Panc1 (cell line): ENCODE results near the gene RNU5B-1.

ENCODE experiments used
- POLR2AphosphoS5 ChIP-seq: IDR thresholded peaks from 2 replicates; pipeline ENCODE4 v1.6.1; 2012; ENCODE audit warnings: mild to moderate bottlenecking, low read depth, low read length, moderate library complexity
- SIN3A ChIP-seq: IDR thresholded peaks from 2 replicates; pipeline ENCODE4 v1.6.1; 2012; ENCODE audit warnings: low read depth, mild to moderate bottlenecking, low read length, moderate library complexity, borderline replicate concordance; ENCODE audit not compliant: insufficient read depth
- TCF7L2 ChIP-seq: IDR thresholded peaks from 2 replicates; pipeline ENCODE4 v1.6.1; 2011; ENCODE audit warnings: mild to moderate bottlenecking, low read depth, low read length, inconsistent platforms
- TF ChIP-seq, protein P1 (sequence below): fragments of 450-650 bp; IDR thresholded peaks from 2 replicates; pipeline ENCODE4 v1.5.1; 2017; ENCODE audit warnings: mild to moderate bottlenecking
- TF ChIP-seq, protein P2 (sequence below), 2 experiments: IDR thresholded peaks; 2 replicates each; pipeline ENCODE4 v1.6.1; 2011 to 2012; ENCODE audit warnings: low read depth in 2 of 2, control low read depth in 1 of 2, low read length in 1 of 2, mild to moderate bottlenecking in 1 of 2, moderate library complexity in 1 of 2; ENCODE audit not compliant: insufficient read depth in 1 of 2

- no peak for TF ChIP-seq POLR2AphosphoS5
- TF ChIP-seq, protein P1, sequence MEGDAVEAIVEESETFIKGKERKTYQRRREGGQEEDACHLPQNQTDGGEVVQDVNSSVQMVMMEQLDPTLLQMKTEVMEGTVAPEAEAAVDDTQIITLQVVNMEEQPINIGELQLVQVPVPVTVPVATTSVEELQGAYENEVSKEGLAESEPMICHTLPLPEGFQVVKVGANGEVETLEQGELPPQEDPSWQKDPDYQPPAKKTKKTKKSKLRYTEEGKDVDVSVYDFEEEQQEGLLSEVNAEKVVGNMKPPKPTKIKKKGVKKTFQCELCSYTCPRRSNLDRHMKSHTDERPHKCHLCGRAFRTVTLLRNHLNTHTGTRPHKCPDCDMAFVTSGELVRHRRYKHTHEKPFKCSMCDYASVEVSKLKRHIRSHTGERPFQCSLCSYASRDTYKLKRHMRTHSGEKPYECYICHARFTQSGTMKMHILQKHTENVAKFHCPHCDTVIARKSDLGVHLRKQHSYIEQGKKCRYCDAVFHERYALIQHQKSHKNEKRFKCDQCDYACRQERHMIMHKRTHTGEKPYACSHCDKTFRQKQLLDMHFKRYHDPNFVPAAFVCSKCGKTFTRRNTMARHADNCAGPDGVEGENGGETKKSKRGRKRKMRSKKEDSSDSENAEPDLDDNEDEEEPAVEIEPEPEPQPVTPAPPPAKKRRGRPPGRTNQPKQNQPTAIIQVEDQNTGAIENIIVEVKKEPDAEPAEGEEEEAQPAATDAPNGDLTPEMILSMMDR = no peak
- TF ChIP-seq, protein P2, sequence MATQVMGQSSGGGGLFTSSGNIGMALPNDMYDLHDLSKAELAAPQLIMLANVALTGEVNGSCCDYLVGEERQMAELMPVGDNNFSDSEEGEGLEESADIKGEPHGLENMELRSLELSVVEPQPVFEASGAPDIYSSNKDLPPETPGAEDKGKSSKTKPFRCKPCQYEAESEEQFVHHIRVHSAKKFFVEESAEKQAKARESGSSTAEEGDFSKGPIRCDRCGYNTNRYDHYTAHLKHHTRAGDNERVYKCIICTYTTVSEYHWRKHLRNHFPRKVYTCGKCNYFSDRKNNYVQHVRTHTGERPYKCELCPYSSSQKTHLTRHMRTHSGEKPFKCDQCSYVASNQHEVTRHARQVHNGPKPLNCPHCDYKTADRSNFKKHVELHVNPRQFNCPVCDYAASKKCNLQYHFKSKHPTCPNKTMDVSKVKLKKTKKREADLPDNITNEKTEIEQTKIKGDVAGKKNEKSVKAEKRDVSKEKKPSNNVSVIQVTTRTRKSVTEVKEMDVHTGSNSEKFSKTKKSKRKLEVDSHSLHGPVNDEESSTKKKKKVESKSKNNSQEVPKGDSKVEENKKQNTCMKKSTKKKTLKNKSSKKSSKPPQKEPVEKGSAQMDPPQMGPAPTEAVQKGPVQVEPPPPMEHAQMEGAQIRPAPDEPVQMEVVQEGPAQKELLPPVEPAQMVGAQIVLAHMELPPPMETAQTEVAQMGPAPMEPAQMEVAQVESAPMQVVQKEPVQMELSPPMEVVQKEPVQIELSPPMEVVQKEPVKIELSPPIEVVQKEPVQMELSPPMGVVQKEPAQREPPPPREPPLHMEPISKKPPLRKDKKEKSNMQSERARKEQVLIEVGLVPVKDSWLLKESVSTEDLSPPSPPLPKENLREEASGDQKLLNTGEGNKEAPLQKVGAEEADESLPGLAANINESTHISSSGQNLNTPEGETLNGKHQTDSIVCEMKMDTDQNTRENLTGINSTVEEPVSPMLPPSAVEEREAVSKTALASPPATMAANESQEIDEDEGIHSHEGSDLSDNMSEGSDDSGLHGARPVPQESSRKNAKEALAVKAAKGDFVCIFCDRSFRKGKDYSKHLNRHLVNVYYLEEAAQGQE (IDR thresholded peaks at IDR 0.05; ENCODE audit: insufficient read depth in 1 of 2, low read depth in 2 of 2, low read length in 1 of 2) = no peak
- TF ChIP-seq SIN3A = no peak
- TF ChIP-seq TCF7L2 = no peak
Observed at GRCh38 chr15:65305776-65306175, 1.3 kb downstream of the RNU5B-1 start.
